NCI-H2029 (cell line): ENCODE data around the gene LYSMD2.

Experiments used
- DNase-seq: peaks from one replicate; lab custom pipeline; 2025; lab: John Stamatoyannopoulos, UW

The LYSMD2 gene

GRCh38 chr15:51751697-51752683 is 14.5 kb upstream of the LYSMD2 start:
- DNase-seq, result no peak

- peak; percentile 5 for DNase-seq
Measured at GRCh38 chr15:51750792-51751696, 13.6 kb upstream of the LYSMD2 start, which contains the start of gene TMOD2. TMOD2 (plus strand) TSS chr15:51751597; CDS start chr15:51766442, 14,845 bp downstream.

GRCh38 chr15:51750186-51750585 is 12.7 kb upstream of the LYSMD2 start:
- no peak for DNase-seq

- DNase-seq, result no peak
Measured at GRCh38 chr15:51749307-51749706, 11.9 kb upstream of the LYSMD2 start.

GRCh38 chr15:51739061-51739712 is 1.7 kb upstream of the LYSMD2 start:
- DNase-seq, result no peak

- DNase-seq, result no peak
Measured at GRCh38 chr15:51738553-51738952, 1.1 kb upstream of the LYSMD2 start.

- peak; percentile 31 for DNase-seq
Measured at GRCh38 chr15:51736751-51737521, 519 bp downstream of the LYSMD2 start.

- DNase-seq, result no peak
Measured at GRCh38 chr15:51736069-51736468, 1.4 kb downstream of the LYSMD2 start.

GRCh38 chr15:51735228-51736010 is 2.0 kb downstream of the LYSMD2 start:
- DNase-seq, result no peak

- no peak for DNase-seq
Measured at GRCh38 chr15:51732646-51733045, 4.8 kb downstream of the LYSMD2 start.

- DNase-seq, result peak; percentile 1
Measured at GRCh38 chr15:51731549-51732267, 5.7 kb downstream of the LYSMD2 start.

GRCh38 chr15:51727141-51727897 is 10.1 kb downstream of the LYSMD2 start:
- no peak for DNase-seq

GRCh38 chr15:51726302-51727073 is 11.0 kb downstream of the LYSMD2 start:
- DNase-seq, result peak; percentile 69

- DNase-seq, result no peak
Measured at GRCh38 chr15:51724673-51725072, 12.8 kb downstream of the LYSMD2 start.

GRCh38 chr15:51724199-51724598 is 13.3 kb downstream of the LYSMD2 start:
- no peak for DNase-seq

- no peak for DNase-seq
Measured at GRCh38 chr15:51721199-51721960, 16.1 kb downstream of the LYSMD2 start.
